ENCODE data around the gene ZNF93. TPM values are rescaled to one million over a fixed set of nuclear protein-coding genes. Genes with fewer than 3 reads are reported as not detected.
"Not testable (repeated sequence)": the region's sequence is repeated elsewhere in the genome, so short reads cannot be mapped to it uniquely, and the experiment has no call there.

Gene ZNF93
- total RNA-seq, 1 experiment from 2014 or later = 0.40 TPM

GRCh38 chr19:19909654-19910053 lies 8.9 kb downstream of the ZNF93 start:
- no peaks in the 10 kb centered on the region for H4K20me1 ChIP-seq (ENCODE audit: low read length)
- no peaks in the 10 kb centered on the region for H3K4me1 ChIP-seq (ENCODE audit: insufficient read depth, low read length)
- ATAC-seq = no peak
- no peak overlapping the region for H3K4me2 ChIP-seq (ENCODE audit: low read length)
- H3K27me3 ChIP-seq (ENCODE audit: low read length) = no peaks in the 10 kb centered on the region
- no peaks in the 10 kb centered on the region for H3F3A ChIP-seq (ENCODE audit: low read length, unreplicated experiment)
- BruUV-seq (replicated peaks) = no TSS peak
- no peak overlapping the region for H3K27ac ChIP-seq (ENCODE audit: low read length)
- intact Hi-C loops (cut with micrococcal nuclease) = no loop called here
- ChIA-PET POLR2A (ENCODE audit: unreplicated experiment) (no interaction called here), CTCF (no interaction called here)
- DNase-seq = no peak
- H3K36me3 ChIP-seq (ENCODE audit: low read depth, low read length) = peaks cover 7% of the 10 kb centered on the region; the same call in 1 of the 2 replicates
- no peak overlapping the region for H2AFZ ChIP-seq (ENCODE audit: low read length)
- H3K9ac ChIP-seq (ENCODE audit: low read length) = no peak overlapping the region
- no peak overlapping the region for H3K4me3 ChIP-seq (ENCODE audit: low read length)
- H3K79me2 ChIP-seq (ENCODE audit: low read length) = no peaks in the 10 kb centered on the region
- H3K9me2 ChIP-seq (replicated peaks; ENCODE audit: low read length) = no peaks in the 10 kb centered on the region
- H3K9me3 ChIP-seq (ENCODE audit: low read length) = 0 out of 2 replicates have a peak, but pooled peaks cover 35% of the 10 kb centered on the region
- no peak for TF ChIP-seq EZH2phosphoT487 (IDR thresholded peaks at IDR 0.05; ENCODE audit: borderline replicate concordance, low read length)
- no peak for TF ChIP-seq EZH2 (IDR thresholded peaks at IDR 0.05; ENCODE audit: low read length, unreplicated experiment)
- no peak for TF ChIP-seq CTCF (conservative IDR thresholded peaks at IDR 0.05; ENCODE audit: low read depth, low read length)

- Histone ChIP-seq H3K27me3 (ENCODE audit: low read length) (no peaks in the 10 kb centered on the region), H3K9me2 (replicated peaks; ENCODE audit: low read length) (no peaks in the 10 kb centered on the region), H3K9me3 (ENCODE audit: low read length) (0 out of 2 replicates have a peak, but pooled peaks cover 30% of the 10 kb centered on the region), H3K79me2 (ENCODE audit: low read length) (no peaks in the 10 kb centered on the region), H3K4me2 (ENCODE audit: low read length) (no peak overlapping the region), H3K4me1 (ENCODE audit: insufficient read depth, low read length) (no peaks in the 10 kb centered on the region), H3K4me3 (ENCODE audit: low read length) (no peak overlapping the region), H3K9ac (ENCODE audit: low read length) (no peak overlapping the region), H3F3A (ENCODE audit: low read length, unreplicated experiment) (no peaks in the 10 kb centered on the region), H4K20me1 (ENCODE audit: low read length) (no peaks in the 10 kb centered on the region), H3K36me3 (ENCODE audit: low read depth, low read length) (peaks cover 4% of the 10 kb centered on the region; the same call in 1 of the 2 replicates), H2AFZ (ENCODE audit: low read length) (no peak overlapping the region), H3K27ac (ENCODE audit: low read length) (no peak overlapping the region)
- no peak for ATAC-seq
- intact Hi-C loops (cut with micrococcal nuclease) = no loop called here
- CTCF ChIA-PET = no interaction called here
- BruUV-seq (replicated peaks) = no TSS peak
- TF ChIP-seq CTCF (conservative IDR thresholded peaks at IDR 0.05; ENCODE audit: low read depth, low read length) (no peak), EZH2phosphoT487 (IDR thresholded peaks at IDR 0.05; ENCODE audit: borderline replicate concordance, low read length) (no peak)
- no peak for DNase-seq
- POLR2A ChIA-PET (ENCODE audit: unreplicated experiment) = no interaction called here
Measured at GRCh38 chr19:19911150-19911549, 10.4 kb downstream of the ZNF93 start.

GRCh38 chr19:19914596-19914995 lies 13.8 kb downstream of the ZNF93 start:
- H3K27me3 ChIP-seq (ENCODE audit: low read length) = no peaks in the 10 kb centered on the region
- no peak overlapping the region for H3K9ac ChIP-seq (ENCODE audit: low read length)
- no peaks in the 10 kb centered on the region for H3K79me2 ChIP-seq (ENCODE audit: low read length)
- peaks cover 3% of the 10 kb centered on the region; the same call in 1 of the 2 replicates for H3K36me3 ChIP-seq (ENCODE audit: low read depth, low read length)
- DNase-seq (no peak), ATAC-seq (no peak)
- 0 out of 2 replicates have a peak, but pooled peaks cover 17% of the 10 kb centered on the region for H3K9me3 ChIP-seq (ENCODE audit: low read length)
- no peaks in the 10 kb centered on the region for H4K20me1 ChIP-seq (ENCODE audit: low read length)
- BruUV-seq (replicated peaks) = no TSS peak
- H3K4me1 ChIP-seq (ENCODE audit: insufficient read depth, low read length) = no peaks in the 10 kb centered on the region
- intact Hi-C loops (cut with micrococcal nuclease) = no loop called here
- no peak overlapping the region for H3K27ac ChIP-seq (ENCODE audit: low read length)
- H3K4me3 ChIP-seq (ENCODE audit: low read length) = no peak overlapping the region
- ChIA-PET POLR2A (ENCODE audit: unreplicated experiment) (no interaction called here), CTCF (no interaction called here)
- H3F3A ChIP-seq (ENCODE audit: low read length, unreplicated experiment) = no peaks in the 10 kb centered on the region
- H3K4me2 ChIP-seq (ENCODE audit: low read length) = no peak overlapping the region
- no peaks in the 10 kb centered on the region for H3K9me2 ChIP-seq (replicated peaks; ENCODE audit: low read length)
- TF ChIP-seq EZH2 (IDR thresholded peaks at IDR 0.05; ENCODE audit: low read length, unreplicated experiment) = no peak
- TF ChIP-seq CTCF (conservative IDR thresholded peaks at IDR 0.05; ENCODE audit: low read depth, low read length) = no peak
- TF ChIP-seq EZH2phosphoT487 (IDR thresholded peaks at IDR 0.05; ENCODE audit: borderline replicate concordance, low read length) = no peak
- H2AFZ ChIP-seq (ENCODE audit: low read length) = no peak overlapping the region

- H3K27ac ChIP-seq (ENCODE audit: low read length); H3K9me2 ChIP-seq (replicated peaks; ENCODE audit: low read length); H3F3A ChIP-seq (ENCODE audit: low read length, unreplicated experiment); CTCF ChIA-PET; H2AFZ ChIP-seq (ENCODE audit: low read length); BruUV-seq (replicated peaks); H3K4me3 ChIP-seq (ENCODE audit: low read length); H4K20me1 ChIP-seq (ENCODE audit: low read length); H3K4me1 ChIP-seq (ENCODE audit: insufficient read depth, low read length); DNase-seq; H3K9ac ChIP-seq (ENCODE audit: low read length); ATAC-seq; H3K79me2 ChIP-seq (ENCODE audit: low read length); H3K4me2 ChIP-seq (ENCODE audit: low read length); intact Hi-C loops (cut with micrococcal nuclease); POLR2A ChIA-PET (ENCODE audit: unreplicated experiment); H3K27me3 ChIP-seq (ENCODE audit: low read length): not testable (repeated sequence)
- peaks cover 16% of the 10 kb centered on the region; the same call in 1 of the 2 replicates for H3K36me3 ChIP-seq (ENCODE audit: low read depth, low read length)
- H3K9me3 ChIP-seq (ENCODE audit: low read length) = peaks cover 55% of the 10 kb centered on the region
Measured at GRCh38 chr19:19930417-19930816, 29.7 kb downstream of the ZNF93 start.
